ENCODE data around the gene JOSD1. TPM values are rescaled to one million over a fixed set of nuclear protein-coding genes. Genes with fewer than 3 reads are reported as not detected.

Gene JOSD1
- total and polyA plus RNA-seq, 10 of the 15 experiments (the other 5 are each of a cell fraction or from before 2014, with no cell fraction given), result 6.2 to 54.6 (median 40.5) TPM

- in situ Hi-C loops (cut with MboI), result no loop called here
- Histone ChIP-seq H3K27me3 (replicated peaks in 1 of 2; ENCODE audit: control insufficient read depth in 2 of 2, insufficient read depth in 2 of 2, low read length in 1 of 2) (no peaks in the 10 kb centered on the region), H3K4me2 (ENCODE audit: control insufficient read depth, insufficient read depth) (no peak overlapping the region), H3K79me2 (ENCODE audit: control insufficient read depth, insufficient read depth, low read length) (peaks cover 11% of the 10 kb centered on the region), H3K9ac (ENCODE audit: control insufficient read depth, insufficient read depth, low read length) (no peak overlapping the region), H3K9me3 (replicated peaks; ENCODE audit: control insufficient read depth, insufficient read depth, low read length) (no peaks in the 10 kb centered on the region), H3K4me3 (no peak overlapping the region), H4K20me1 (ENCODE audit: control insufficient read depth, insufficient read depth) (no peaks in the 10 kb centered on the region), H3K27ac (ENCODE audit: control insufficient read depth, insufficient read depth) (no peak overlapping the region), H3K4me1 (ENCODE audit: control insufficient read depth, insufficient read depth, low read length) (peaks cover 5% of the 10 kb centered on the region), H2AFZ (ENCODE audit: control insufficient read depth, low read depth, low read length) (no peak overlapping the region), H3K36me3 (ENCODE audit: control insufficient read depth in 2 of 2, insufficient read depth in 2 of 2, low read length in 1 of 2) (no peaks in the 10 kb centered on the region)
- ChIA-PET CTCF (no interaction called here), POLR2A (no interaction called here), RAD21 (ENCODE audit: unreplicated experiment) (no interaction called here), SMC1A (ENCODE audit: uncharacterized antibody, unreplicated experiment) (no interaction called here)
- DNase-seq (ENCODE audit: low read depth, low spot score) (no peak), ATAC-seq (no peak), FAIRE-seq (no peak)
- BruUV-seq (replicated peaks), result no TSS peak
- 85% methylated on average over 8 of the region's 8 CpGs for WGBS (ENCODE audit: insufficient coverage, insufficient replicate concordance, low lambda C conversion rate, missing lambda C conversion rate)
- intact Hi-C loops (cut with micrococcal nuclease; ENCODE audit: unreplicated experiment), result no loop called here
- TF ChIP-seq PKNOX1 (IDR thresholded peaks at IDR 0.05) (no peak), CREB1 (IDR thresholded peaks at IDR 0.05; ENCODE audit: low read depth) (no peak), ZBED1 (IDR thresholded peaks at IDR 0.05; ENCODE audit: borderline replicate concordance) (no peak), CBX3 (IDR thresholded peaks at IDR 0.05; ENCODE audit: borderline replicate concordance, low read depth) (no peak), POLR2AphosphoS5 (IDR thresholded peaks at IDR 0.05; ENCODE audit: low read length) (no peak), SUPT20H (IDR thresholded peaks at IDR 0.05; ENCODE audit: borderline replicate concordance, control insufficient read depth, low read depth, low read length) (no peak), DPF2 (IDR thresholded peaks at IDR 0.05) (no peak), KDM1A (IDR thresholded peaks at IDR 0.05; ENCODE audit: borderline replicate concordance) (no peak), MTA3 (IDR thresholded peaks at IDR 0.05; ENCODE audit: borderline replicate concordance, low read length) (no peak)
Measured at GRCh38 chr22:38653741-38654140, 47.0 kb downstream of the JOSD1 start.

GRCh38 chr22:38652859-38653258, 47.9 kb downstream of the JOSD1 start:
- intact Hi-C loops (cut with micrococcal nuclease; ENCODE audit: unreplicated experiment), result no loop called here
- DNase-seq (ENCODE audit: low read depth, low spot score) (no peak), ATAC-seq (no peak), FAIRE-seq (no peak)
- Histone ChIP-seq H3K9me3 (replicated peaks; ENCODE audit: control insufficient read depth, insufficient read depth, low read length) (no peaks in the 10 kb centered on the region), H3K36me3 (ENCODE audit: control insufficient read depth in 2 of 2, insufficient read depth in 2 of 2, low read length in 1 of 2) (no peaks in the 10 kb centered on the region), H3K4me2 (ENCODE audit: control insufficient read depth, insufficient read depth) (no peak overlapping the region), H3K27ac (ENCODE audit: control insufficient read depth, insufficient read depth) (no peak overlapping the region), H3K4me1 (ENCODE audit: control insufficient read depth, insufficient read depth, low read length) (peaks cover 5% of the 10 kb centered on the region), H3K27me3 (replicated peaks in 1 of 2; ENCODE audit: control insufficient read depth in 2 of 2, insufficient read depth in 2 of 2, low read length in 1 of 2) (no peaks in the 10 kb centered on the region), H4K20me1 (ENCODE audit: control insufficient read depth, insufficient read depth) (no peaks in the 10 kb centered on the region), H2AFZ (ENCODE audit: control insufficient read depth, low read depth, low read length) (no peak overlapping the region), H3K9ac (ENCODE audit: control insufficient read depth, insufficient read depth, low read length) (no peak overlapping the region), H3K4me3 (no peak overlapping the region), H3K79me2 (ENCODE audit: control insufficient read depth, insufficient read depth, low read length) (peaks cover 11% of the 10 kb centered on the region)
- ChIA-PET RAD21 (ENCODE audit: unreplicated experiment) (interaction anchor here (1.0 kb wide), 1 partner anchor 29 kb away, joined by 3 read pairs; the partner anchor contains the start of gene TOMM22), POLR2A (no interaction called here), SMC1A (ENCODE audit: uncharacterized antibody, unreplicated experiment) (no interaction called here), CTCF (interaction anchor here (0.6 kb wide), 2 partner anchors 31 to 55 kb away, joined by 4 to 5 read pairs; no protein-coding TSS in a partner anchor)
- TF ChIP-seq YBX1 (IDR thresholded peaks at IDR 0.05) (no peak), PKNOX1 (IDR thresholded peaks at IDR 0.05) (peak; percentile 82), KAT2A (conservative IDR thresholded peaks at IDR 0.05; ENCODE audit: control insufficient read depth, low read depth, low read length) (no peak)
- BruUV-seq (replicated peaks), result no TSS peak
- in situ Hi-C loops (cut with MboI), result no loop called here
